Dendritic cell treated with granulocyte-macrophage colony-stimulating factor and Interleukin-4, amounts not matched to agents 40 ng/mL and 50 ng/mL, for 4 days (primary cell): ENCODE results near the gene ADD1.

ENCODE experiments used
- H3K27ac Mint-ChIP-seq: one replicate; pipeline ENCODE4 v1.8.0; 2022; ENCODE audit warnings: mild to moderate bottlenecking, mixed read lengths
- H3K27me3 Mint-ChIP-seq: one replicate; pipeline ENCODE4 v1.8.0; 2022; ENCODE audit warnings: mild to moderate bottlenecking, mixed read lengths
- H3K36me3 Mint-ChIP-seq: one replicate; pipeline ENCODE4 v1.8.0; 2022; ENCODE audit warnings: low read depth, mixed read lengths
- H3K4me1 Mint-ChIP-seq: one replicate; pipeline ENCODE4 v1.8.0; 2022; ENCODE audit warnings: low read depth, mixed read lengths
- H3K4me3 Mint-ChIP-seq: one replicate; pipeline ENCODE4 v1.8.0; 2022; ENCODE audit warnings: mild to moderate bottlenecking, moderate library complexity, mixed read lengths
- H3K9me3 Mint-ChIP-seq: one replicate; pipeline ENCODE4 v1.8.0; 2022; ENCODE audit warnings: mixed read lengths
- intact Hi-C: fragments of 100-400 bp; cut with micrococcal nuclease; formaldehyde crosslinking; loops from one replicate; pipeline ENCODE4 v1.15.0; 2022

Gene ADD1

GRCh38 chr4:2861631-2862436 is 18.2 kb downstream of the ADD1 start:
- Mint-ChIP-seq H3K4me3 (no peak overlapping the region), H3K27me3 (no peaks in the 10 kb centered on the region), H3K9me3 (no peaks in the 10 kb centered on the region), H3K4me1 (peaks cover 79% of the 10 kb centered on the region), H3K27ac (peak overlapping the region; percentile 66), H3K36me3 (peaks cover 19% of the 10 kb centered on the region)
- intact Hi-C loops: no loop called here

GRCh38 chr4:2862528-2862927 is 18.9 kb downstream of the ADD1 start:
- H3K9me3 Mint-ChIP-seq: no peaks in the 10 kb centered on the region
- peaks cover 82% of the 10 kb centered on the region for H3K4me1 Mint-ChIP-seq
- peak overlapping the region; percentile 66 for H3K27ac Mint-ChIP-seq
- intact Hi-C loops: no loop called here
- H3K4me3 Mint-ChIP-seq: no peak overlapping the region
- no peaks in the 10 kb centered on the region for H3K27me3 Mint-ChIP-seq
- H3K36me3 Mint-ChIP-seq: peaks cover 14% of the 10 kb centered on the region

GRCh38 chr4:2863649-2864048 is 20.0 kb downstream of the ADD1 start:
- Mint-ChIP-seq H3K27ac (peak overlapping the region; percentile 41), H3K4me1 (peaks cover 83% of the 10 kb centered on the region), H3K4me3 (no peak overlapping the region), H3K27me3 (no peaks in the 10 kb centered on the region), H3K9me3 (no peaks in the 10 kb centered on the region), H3K36me3 (peaks cover 22% of the 10 kb centered on the region)
- intact Hi-C loops: no loop called here

GRCh38 chr4:2865196-2865780 is 21.6 kb downstream of the ADD1 start:
- Mint-ChIP-seq H3K27ac (no peak overlapping the region), H3K4me3 (no peak overlapping the region), H3K4me1 (peaks cover 91% of the 10 kb centered on the region), H3K27me3 (no peaks in the 10 kb centered on the region), H3K9me3 (no peaks in the 10 kb centered on the region), H3K36me3 (peaks cover 19% of the 10 kb centered on the region)
- intact Hi-C loops: no loop called here

- H3K27me3 Mint-ChIP-seq: no peaks in the 10 kb centered on the region
- no peak overlapping the region for H3K4me3 Mint-ChIP-seq
- H3K9me3 Mint-ChIP-seq: no peaks in the 10 kb centered on the region
- peaks cover 86% of the 10 kb centered on the region for H3K4me1 Mint-ChIP-seq
- intact Hi-C loops: no loop called here
- H3K36me3 Mint-ChIP-seq: peaks cover 18% of the 10 kb centered on the region
- no peak overlapping the region for H3K27ac Mint-ChIP-seq
These were observed 22.7 kb downstream of the ADD1 start for GRCh38 chr4:2866160-2866861.

GRCh38 chr4:2866891-2867290 is 23.2 kb downstream of the ADD1 start:
- Mint-ChIP-seq H3K36me3 (peaks cover 18% of the 10 kb centered on the region), H3K27ac (no peak overlapping the region), H3K27me3 (no peaks in the 10 kb centered on the region), H3K4me1 (peaks cover 86% of the 10 kb centered on the region), H3K4me3 (no peak overlapping the region), H3K9me3 (no peaks in the 10 kb centered on the region)
- intact Hi-C loops: no loop called here

GRCh38 chr4:2867758-2868491 is 24.3 kb downstream of the ADD1 start:
- H3K9me3 Mint-ChIP-seq: no peaks in the 10 kb centered on the region
- peaks cover 18% of the 10 kb centered on the region for H3K36me3 Mint-ChIP-seq
- peaks cover 78% of the 10 kb centered on the region for H3K4me1 Mint-ChIP-seq
- H3K27me3 Mint-ChIP-seq: no peaks in the 10 kb centered on the region
- no peak overlapping the region for H3K27ac Mint-ChIP-seq
- intact Hi-C loops: no loop called here
- no peak overlapping the region for H3K4me3 Mint-ChIP-seq

- peaks cover 18% of the 10 kb centered on the region for H3K36me3 Mint-ChIP-seq
- no peak overlapping the region for H3K4me3 Mint-ChIP-seq
- H3K27ac Mint-ChIP-seq: no peak overlapping the region
- H3K4me1 Mint-ChIP-seq: peaks cover 70% of the 10 kb centered on the region
- intact Hi-C loops: no loop called here
- no peaks in the 10 kb centered on the region for H3K9me3 Mint-ChIP-seq
- H3K27me3 Mint-ChIP-seq: no peaks in the 10 kb centered on the region
These were observed 25.3 kb downstream of the ADD1 start for GRCh38 chr4:2868877-2869487.

GRCh38 chr4:2869659-2870058 is 26.0 kb downstream of the ADD1 start:
- no peaks in the 10 kb centered on the region for H3K27me3 Mint-ChIP-seq
- H3K4me1 Mint-ChIP-seq: peaks cover 66% of the 10 kb centered on the region
- no peak overlapping the region for H3K27ac Mint-ChIP-seq
- intact Hi-C loops: no loop called here
- peaks cover 18% of the 10 kb centered on the region for H3K36me3 Mint-ChIP-seq
- H3K9me3 Mint-ChIP-seq: no peaks in the 10 kb centered on the region
- no peak overlapping the region for H3K4me3 Mint-ChIP-seq

- H3K36me3 Mint-ChIP-seq: peaks cover 18% of the 10 kb centered on the region
- peaks cover 62% of the 10 kb centered on the region for H3K4me1 Mint-ChIP-seq
- H3K4me3 Mint-ChIP-seq: no peak overlapping the region
- no peak overlapping the region for H3K27ac Mint-ChIP-seq
- no peaks in the 10 kb centered on the region for H3K27me3 Mint-ChIP-seq
- no peaks in the 10 kb centered on the region for H3K9me3 Mint-ChIP-seq
- intact Hi-C loops: no loop called here
These were observed 26.4 kb downstream of the ADD1 start for GRCh38 chr4:2870082-2870481.

GRCh38 chr4:2871466-2871865 is 27.8 kb downstream of the ADD1 start:
- intact Hi-C loops: no loop called here
- Mint-ChIP-seq H3K27me3 (no peaks in the 10 kb centered on the region), H3K9me3 (no peaks in the 10 kb centered on the region), H3K27ac (peak overlapping the region; percentile 7), H3K36me3 (peaks cover 28% of the 10 kb centered on the region), H3K4me3 (no peak overlapping the region), H3K4me1 (peaks cover 50% of the 10 kb centered on the region)

- Mint-ChIP-seq H3K27ac (peak overlapping the region; percentile 7), H3K27me3 (no peaks in the 10 kb centered on the region), H3K4me1 (peaks cover 45% of the 10 kb centered on the region), H3K36me3 (peaks cover 33% of the 10 kb centered on the region), H3K4me3 (no peak overlapping the region), H3K9me3 (no peaks in the 10 kb centered on the region)
- intact Hi-C loops: no loop called here
These were observed 28.3 kb downstream of the ADD1 start for GRCh38 chr4:2871911-2872310.

GRCh38 chr4:2873329-2873728 is 29.7 kb downstream of the ADD1 start:
- intact Hi-C loops: no loop called here
- Mint-ChIP-seq H3K27me3 (no peaks in the 10 kb centered on the region), H3K4me3 (no peak overlapping the region), H3K27ac (no peak overlapping the region), H3K4me1 (peaks cover 31% of the 10 kb centered on the region), H3K36me3 (peaks cover 41% of the 10 kb centered on the region), H3K9me3 (no peaks in the 10 kb centered on the region)
